Aorta (tissue), 5 donors: ENCODE measurements around the gene PLPP4. TPM values are rescaled to one million over a fixed set of nuclear protein-coding genes. Genes with fewer than 3 reads are reported as not detected.

Source experiments
- ATAC-seq: fragments of 200-7000 bp; cut with Tn5 transposase; one replicate; pipeline ENCODE4 v1.9.1; 2022; ENCODE audit warnings: moderate library complexity; ENCODE audit not compliant: low FRiP score
- DNase-seq, 2 donors: peaks; one replicate each; pipeline ENCODE4 v3.0.0-alpha.2; 2020
- H3K27ac ChIP-seq, 2 donors: one replicate each; pipeline ENCODE4 v1.5.1; 2013; ENCODE audit warnings: low read length in 2 of 2, mild to moderate bottlenecking in 2 of 2, moderate library complexity in 2 of 2, control low read depth in 1 of 2, inconsistent platforms in 1 of 2, low read depth in 1 of 2
- H3K27me3 ChIP-seq, 2 donors: one replicate each; pipeline ENCODE4 v1.6.1; 2013; ENCODE audit warnings: control low read depth in 1 of 2, low read length in 1 of 2, mild to moderate bottlenecking in 1 of 2, moderate library complexity in 1 of 2; ENCODE audit not compliant: insufficient read depth in 2 of 2, control insufficient read depth in 1 of 2
- H3K36me3 ChIP-seq, 2 donors: one replicate each; pipeline ENCODE4 v1.6.1; 2013; ENCODE audit warnings: control low read depth in 1 of 2, low read length in 1 of 2, mild to moderate bottlenecking in 1 of 2; ENCODE audit not compliant: insufficient read depth in 2 of 2, control insufficient read depth in 1 of 2
- H3K4me1 ChIP-seq, 2 donors: one replicate each; pipeline ENCODE4 v1.6.1; 2013; ENCODE audit warnings: low read length in 2 of 2, control low read depth in 1 of 2, mild to moderate bottlenecking in 1 of 2, moderate library complexity in 1 of 2; ENCODE audit not compliant: insufficient read depth in 2 of 2, control insufficient read depth in 1 of 2
- H3K4me3 ChIP-seq, 2 donors: one replicate each; pipeline ENCODE4 v1.5.1; 2013; ENCODE audit warnings: low read length in 2 of 2, control low read depth in 1 of 2, mild to moderate bottlenecking in 1 of 2
- H3K9me3 ChIP-seq: one replicate; pipeline ENCODE4 v1.6.1; 2013; ENCODE audit warnings: mild to moderate bottlenecking, low read length; ENCODE audit not compliant: control insufficient read depth
- WGBS, 2 donors: extraction: QIAGEN DNeasy Blood & Tissue Kit; methylation state at CpG; one replicate each; pipeline ENCODE4 v1.1.7; 2013; 5-methylcytosine and 5-hydroxymethylcytosine counted together
- intact Hi-C, 2 donors: fragments of 100-400 bp; cut with DNase I; formaldehyde crosslinking; loops; one replicate each; pipeline versions ENCODE4 v1.14.2 to v1.15.0; 2022
- polyA plus RNA-seq, 2 donors: library from polyadenylated mRNA; stranded (reverse); fragments of 200-250 nt; gene quantifications; one replicate each; pipeline ENCODE4 v1.2.3, GENCODE V29; 2013
- total RNA-seq, 2 donors: library from RNA; stranded (reverse); fragmentation: NEBNext Ultra II Directional; extraction: Animal tissue kit (Norgen Biotek cat#: 25700); gene quantifications; one replicate each; pipeline ENCODE4 v1.2.1, GENCODE V29; 2021
- donor health status: healthy with polysubstance abuse.
- donor health status: Bipolar disorder and iron deficiency.
- donor health status: DM: no; HTN: no; CAD: no.
- donor health status: DM: no; HTN: no; CAD: no.
- donor health status: DM: yes; HTN: yes; CAD: no.

Gene PLPP4
- total and polyA plus RNA-seq, 4 donors: not detected

DNA sequence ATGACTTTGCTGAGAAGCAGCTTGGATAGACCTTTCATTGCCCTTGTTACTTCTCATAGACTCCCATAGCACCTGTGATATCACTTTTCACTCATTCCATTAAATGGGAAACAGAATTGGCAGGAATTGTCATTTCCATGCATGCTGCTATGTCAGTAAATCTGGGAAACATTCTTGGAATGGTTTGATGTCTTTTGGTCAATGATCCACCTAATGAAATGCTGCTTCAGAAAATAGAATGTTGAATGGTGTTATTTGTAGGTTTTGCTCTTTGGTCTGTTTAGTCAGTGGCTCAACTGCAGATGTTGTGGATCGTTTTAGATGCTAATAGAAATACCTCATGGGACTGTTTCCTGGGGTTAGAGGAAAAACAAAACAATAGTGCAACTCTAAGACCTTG is 127.8 kb downstream of the PLPP4 start:
- H3K4me3 ChIP-seq: no peak overlapping the region
- ATAC-seq: no peak
- no peaks in the 10 kb centered on the region for H3K4me1 ChIP-seq
- intact Hi-C loops: no loop called here
- H3K36me3 ChIP-seq: no peaks in the 10 kb centered on the region
- WGBS, 2 donors: 14 to 30% methylated on average over 1 of the region's 1 CpG
- H3K27ac ChIP-seq: no peak overlapping the region
- DNase-seq: no peak
- peaks cover 0 to 2% of the 10 kb centered on the region in 2 donors for H3K27me3 ChIP-seq
- H3K9me3 ChIP-seq: peaks cover 3% of the 10 kb centered on the region

DNA sequence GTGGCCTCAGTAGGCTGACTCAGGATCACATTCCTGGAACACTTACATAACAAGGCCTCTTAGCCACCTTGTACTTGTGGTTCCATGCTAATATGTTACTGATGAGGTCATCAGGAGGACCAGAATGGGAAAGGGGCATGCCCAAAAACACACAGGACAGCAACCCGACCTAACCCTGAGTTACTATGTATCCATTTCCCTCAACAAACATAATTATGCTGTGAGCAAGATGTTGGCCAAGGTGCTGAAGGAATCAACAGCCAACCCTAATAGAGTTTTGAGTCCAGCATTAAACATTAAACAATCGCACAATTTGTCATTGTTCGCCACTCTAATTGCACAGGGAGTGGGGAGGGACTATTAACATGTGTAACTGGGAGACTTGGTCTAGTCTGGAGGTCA is 129.4 kb downstream of the PLPP4 start:
- WGBS, 2 donors: 68 to 76% methylated on average over 3 of the region's 3 CpGs
- DNase-seq (no peak), ATAC-seq (no peak)
- Histone ChIP-seq H3K27me3 (peaks cover 0 to 2% of the 10 kb centered on the region in 2 donors), H3K27ac (no peak overlapping the region), H3K4me3 (no peak overlapping the region), H3K36me3 (no peaks in the 10 kb centered on the region), H3K4me1 (no peaks in the 10 kb centered on the region), H3K9me3 (peaks cover 3% of the 10 kb centered on the region)
- intact Hi-C loops: no loop called here

DNA sequence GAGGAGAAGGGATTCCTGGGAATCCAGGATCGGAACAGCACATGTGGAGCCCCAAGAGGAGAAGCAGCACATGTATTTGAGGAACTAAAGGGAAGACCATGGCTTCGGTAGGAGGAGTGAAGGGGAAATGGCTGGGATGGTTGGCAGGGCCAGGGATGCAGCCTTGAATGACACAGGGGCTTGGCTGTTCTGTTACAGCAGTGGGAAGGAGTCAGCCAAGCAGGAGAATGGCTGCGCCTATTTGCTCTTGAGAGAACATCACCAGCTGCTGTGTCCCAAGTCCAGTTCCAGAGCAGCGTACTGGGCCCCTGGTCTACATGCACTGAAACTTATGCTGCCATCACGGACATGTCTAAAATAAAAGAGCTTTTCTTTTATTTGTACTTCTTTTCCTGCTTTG is 130.0 kb downstream of the PLPP4 start:
- H3K27ac ChIP-seq: no peak overlapping the region
- peaks cover 0 to 2% of the 10 kb centered on the region in 2 donors for H3K27me3 ChIP-seq
- intact Hi-C loops: no loop called here
- ATAC-seq (no peak), DNase-seq (no peak)
- peaks cover 3% of the 10 kb centered on the region for H3K9me3 ChIP-seq
- no peaks in the 10 kb centered on the region for H3K4me1 ChIP-seq
- WGBS, 2 donors: 78 to 81% methylated on average over 5 of the region's 5 CpGs
- H3K4me3 ChIP-seq: no peak overlapping the region
- no peaks in the 10 kb centered on the region for H3K36me3 ChIP-seq

DNA sequence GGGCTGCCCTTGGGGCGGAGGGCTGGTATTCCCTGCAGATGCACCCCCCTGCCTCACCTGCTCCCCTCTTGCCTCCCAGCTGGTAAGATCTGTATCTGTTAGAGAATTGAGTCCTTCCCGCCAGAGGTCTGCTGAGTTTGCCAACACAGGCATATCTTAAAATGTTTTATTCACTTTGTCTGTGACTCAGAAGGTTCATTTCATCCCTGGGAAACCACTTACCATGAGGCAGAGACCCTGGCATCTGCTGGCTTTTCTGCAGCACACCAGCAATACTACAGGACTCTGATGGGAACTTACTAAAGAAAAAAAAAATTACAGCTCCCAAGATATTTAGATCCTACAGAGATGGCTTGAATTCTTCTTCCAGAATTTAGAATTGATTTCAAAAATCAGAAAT is 131.3 kb downstream of the PLPP4 start:
- Histone ChIP-seq H3K4me3 (no peak overlapping the region), H3K9me3 (no peaks in the 10 kb centered on the region), H3K27ac (no peak overlapping the region), H3K36me3 (no peaks in the 10 kb centered on the region), H3K27me3 (no peaks in the 10 kb centered on the region), H3K4me1 (no peaks in the 10 kb centered on the region)
- 77 to 78% methylated on average over 2 of the region's 2 CpGs for WGBS, 2 donors
- ATAC-seq: no peak
- intact Hi-C loops: no loop called here
- DNase-seq: no peak

DNA sequence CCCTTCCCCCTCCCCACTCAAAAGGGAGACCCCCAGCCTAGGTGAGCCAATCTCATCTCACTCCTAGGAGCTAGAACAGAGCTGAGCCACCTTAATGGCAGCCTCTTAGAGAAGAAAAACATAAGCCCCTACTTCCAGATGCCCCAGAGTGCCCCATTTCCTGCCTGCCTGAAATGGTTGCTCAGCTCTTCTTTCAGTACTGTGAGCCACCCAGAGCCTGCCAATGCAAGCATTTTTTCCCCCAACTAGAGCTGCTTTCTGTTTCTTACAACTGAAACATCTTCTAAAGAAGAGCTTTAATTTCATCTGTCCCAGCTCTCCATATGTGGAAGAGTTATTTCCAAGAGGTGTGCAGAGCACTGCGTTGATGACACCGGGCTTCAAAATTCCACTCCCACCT is 136.7 kb downstream of the PLPP4 start:
- 91 to 94% methylated on average over 2 of the region's 2 CpGs for WGBS, 2 donors
- H3K4me3 ChIP-seq: no peak overlapping the region
- no peaks in the 10 kb centered on the region for H3K36me3 ChIP-seq
- no peaks in the 10 kb centered on the region for H3K4me1 ChIP-seq
- DNase-seq (no peak), ATAC-seq (no peak)
- no peak overlapping the region for H3K27ac ChIP-seq
- H3K9me3 ChIP-seq: no peaks in the 10 kb centered on the region
- intact Hi-C loops: no loop called here
- no peaks in the 10 kb centered on the region for H3K27me3 ChIP-seq

DNA sequence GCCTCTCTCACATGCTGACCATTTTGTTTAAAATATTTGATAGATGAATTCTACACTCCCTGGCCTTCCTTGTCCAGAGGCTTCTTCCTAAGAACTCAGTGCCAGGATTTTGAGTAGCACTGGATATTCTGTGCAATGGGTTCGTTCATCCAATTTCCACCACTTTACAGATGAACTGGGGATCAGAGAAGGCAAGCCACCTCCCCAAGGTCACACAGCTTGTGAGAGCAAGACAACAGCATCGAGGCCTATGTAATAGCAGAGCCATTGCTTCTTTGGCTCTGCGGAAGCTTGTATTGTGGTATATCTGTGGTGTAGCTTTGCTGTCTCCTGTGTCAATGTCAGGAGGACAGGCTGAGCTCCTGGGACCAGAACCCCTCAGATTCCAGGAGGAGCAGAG is 140.9 kb downstream of the PLPP4 start:
- no peak for DNase-seq
- no peak for ATAC-seq
- Histone ChIP-seq H3K36me3 (no peaks in the 10 kb centered on the region), H3K4me1 (no peaks in the 10 kb centered on the region), H3K27me3 (no peaks in the 10 kb centered on the region), H3K9me3 (no peaks in the 10 kb centered on the region), H3K4me3 (no peak overlapping the region), H3K27ac (no peak overlapping the region)
- intact Hi-C loops: no loop called here
- 77 to 83% methylated on average over 3 of the region's 3 CpGs for WGBS, 2 donors

DNA sequence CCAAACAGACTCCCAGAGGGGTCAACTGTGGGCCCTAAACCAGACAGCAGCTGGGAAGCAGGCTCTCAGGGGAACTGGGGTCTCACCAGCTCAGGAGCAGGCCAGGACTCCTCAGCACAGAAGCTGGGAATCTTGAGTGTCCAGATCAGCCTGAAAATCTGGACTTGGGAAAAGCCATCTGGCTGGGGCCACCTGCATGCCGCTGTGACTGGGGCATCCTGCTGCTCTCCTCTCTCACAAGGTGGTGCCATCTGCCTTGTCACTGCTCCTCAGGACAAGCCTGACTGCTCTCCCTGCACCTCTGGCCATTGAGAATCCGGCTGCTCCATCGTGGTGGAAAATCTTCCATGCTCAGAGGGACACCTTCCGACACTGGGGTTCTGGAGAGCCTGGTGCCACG is 141.4 kb downstream of the PLPP4 start:
- Histone ChIP-seq H3K9me3 (no peaks in the 10 kb centered on the region), H3K4me3 (no peak overlapping the region), H3K36me3 (no peaks in the 10 kb centered on the region), H3K27me3 (no peaks in the 10 kb centered on the region), H3K4me1 (no peaks in the 10 kb centered on the region), H3K27ac (no peak overlapping the region)
- DNase-seq: no peak
- WGBS, 2 donors: 51% methylated on average over 5 of the region's 5 CpGs
- no peak for ATAC-seq
- intact Hi-C loops: no loop called here

DNA sequence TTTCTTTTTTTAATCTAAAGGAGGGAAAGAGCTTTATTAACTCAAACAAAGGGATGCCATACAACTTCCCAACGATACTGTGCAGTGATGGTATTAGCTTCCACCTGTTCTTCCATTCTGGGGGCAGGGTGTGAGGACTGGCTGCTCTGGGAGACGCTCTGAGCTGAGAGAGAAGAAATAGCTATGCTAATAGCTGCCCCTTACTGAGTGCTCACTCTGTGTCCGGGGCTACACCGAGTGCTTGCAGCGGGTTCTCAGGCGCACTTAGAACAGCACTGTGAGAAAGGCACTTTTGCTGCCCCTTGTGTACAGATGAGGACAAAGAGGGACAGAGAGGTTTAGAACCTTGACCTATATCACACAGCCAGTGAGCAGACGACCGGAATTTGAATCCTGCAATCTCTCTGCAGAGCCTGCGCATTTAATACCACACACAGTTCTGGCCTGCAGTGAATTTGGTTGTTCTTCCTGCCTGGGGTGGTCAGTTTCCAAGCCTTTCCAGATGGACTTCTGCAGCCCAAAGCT is 142.2 kb downstream of the PLPP4 start:
- no peaks in the 10 kb centered on the region for H3K27me3 ChIP-seq
- no peak for DNase-seq
- H3K4me3 ChIP-seq: no peak overlapping the region
- no peaks in the 10 kb centered on the region for H3K9me3 ChIP-seq
- 43 to 56% methylated on average over 9 of the region's 9 CpGs for WGBS, 2 donors
- ATAC-seq: no peak
- H3K27ac ChIP-seq: no peak overlapping the region
- H3K36me3 ChIP-seq: no peaks in the 10 kb centered on the region
- intact Hi-C loops: no loop called here
- no peaks in the 10 kb centered on the region for H3K4me1 ChIP-seq

DNA sequence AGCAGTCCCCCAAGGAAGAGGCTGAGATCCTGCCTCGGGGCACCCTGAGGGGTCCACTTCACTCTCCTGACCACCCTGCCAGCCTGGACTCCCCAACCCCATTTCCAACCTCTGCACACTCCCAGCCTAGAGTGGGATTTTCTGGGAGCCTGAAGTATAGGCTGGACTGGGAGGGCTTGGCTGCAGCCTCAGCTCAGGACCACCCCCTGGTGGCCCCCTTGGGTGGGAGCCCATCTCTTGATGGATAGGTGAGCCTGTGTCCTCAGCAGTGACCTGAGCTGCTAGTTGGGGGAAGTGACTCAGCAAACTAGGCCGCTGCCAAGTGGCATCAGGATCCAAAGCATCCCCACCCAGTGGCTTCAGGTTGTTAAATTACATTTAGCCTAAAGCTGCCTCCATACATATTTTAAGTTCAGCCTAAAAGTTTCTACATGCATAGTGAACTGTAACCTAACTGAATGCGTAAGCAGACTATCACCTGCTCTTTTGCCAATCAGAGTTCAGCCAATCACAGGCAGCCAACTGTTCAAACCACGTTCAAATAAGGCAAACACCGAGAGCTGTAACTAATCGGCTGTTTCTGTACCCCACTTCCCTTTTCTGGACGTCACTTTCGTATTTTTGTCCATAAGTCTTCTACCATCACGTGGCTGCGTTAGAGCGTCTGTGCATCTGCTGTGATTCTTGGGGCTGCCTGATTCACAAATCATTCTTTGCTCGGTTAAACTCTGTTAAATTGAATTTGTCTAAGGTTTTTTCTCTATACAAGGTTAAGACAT is 144.0 kb downstream of the PLPP4 start:
- Histone ChIP-seq H3K27me3 (no peaks in the 10 kb centered on the region), H3K4me1 (no peaks in the 10 kb centered on the region), H3K9me3 (no peaks in the 10 kb centered on the region), H3K27ac (no peak overlapping the region), H3K4me3 (no peak overlapping the region), H3K36me3 (no peaks in the 10 kb centered on the region)
- ATAC-seq (no peak), DNase-seq (no peak)
- intact Hi-C loops: no loop called here
- WGBS, 2 donors: 63 to 64% methylated on average over 12 of the region's 12 CpGs
